ENCODE data around the gene PLCB3. TPM values are rescaled to one million over a fixed set of nuclear protein-coding genes. Genes with fewer than 3 reads are reported as not detected.

Gene PLCB3
- polyA plus RNA-seq, 1 donor from 2014 or later, result 2.1 TPM

- Histone ChIP-seq H3K4me2 (ENCODE audit: low read length) (peak overlapping the region; percentile 79), H3K4me3 (ENCODE audit: low read length) (peak overlapping the region; percentile 99), H3K27me3 (ENCODE audit: insufficient read depth, low read depth, low read length) (no peaks in the 10 kb centered on the region), H3K36me3 (ENCODE audit: insufficient read depth, low read length) (no peaks in the 10 kb centered on the region), H2AFZ (ENCODE audit: low read depth, low read length) (no peak overlapping the region), H3F3A (ENCODE audit: insufficient read depth, low read length, poor library complexity, severe bottlenecking) (no peaks in the 10 kb centered on the region), H3K9me3 (ENCODE audit: low read length) (no peaks in the 10 kb centered on the region), H3K79me2 (replicated peaks; ENCODE audit: insufficient read depth, low read length) (peaks cover 13% of the 10 kb centered on the region), H4K20me1 (ENCODE audit: insufficient read depth) (no peaks in the 10 kb centered on the region), H3K9ac (ENCODE audit: low read length) (peak overlapping the region; percentile 99), H3K27ac (ENCODE audit: low read length) (peak overlapping the region; percentile 98), H3K9me2 (ENCODE audit: insufficient read depth, low read length) (no peaks in the 10 kb centered on the region)
- TF ChIP-seq REST (IDR thresholded peaks at IDR 0.05; ENCODE audit: borderline replicate concordance), result no peak
- TF ChIP-seq RAD21 (conservative IDR thresholded peaks at IDR 0.05), result no peak
- no peak for TF ChIP-seq EP300 (conservative IDR thresholded peaks at IDR 0.05; ENCODE audit: poor library complexity, severe bottlenecking)
- no peak for TF ChIP-seq TAF1 (IDR thresholded peaks at IDR 0.05; ENCODE audit: low read depth)
- TF ChIP-seq SMC3 (conservative IDR thresholded peaks at IDR 0.05; ENCODE audit: poor library complexity), result no peak
- no peak for TF ChIP-seq EZH2 (IDR thresholded peaks at IDR 0.05; ENCODE audit: borderline replicate concordance, insufficient read depth, low read length, poor library complexity, severe bottlenecking)
- TF ChIP-seq CTCF (IDR thresholded peaks at IDR 0.05; ENCODE audit: poor library complexity, severe bottlenecking), result no peak
- no peak for TF ChIP-seq POLR2AphosphoS5 (IDR thresholded peaks at IDR 0.05)
These were observed 65.5 kb downstream of the PLCB3 start for GRCh38 chr11:64316672-64317324.

- Histone ChIP-seq H4K20me1 (ENCODE audit: insufficient read depth) (no peaks in the 10 kb centered on the region), H3K27ac (ENCODE audit: low read length) (peak within 1 kb of the TSS; percentile 98), H3K27me3 (ENCODE audit: insufficient read depth, low read depth, low read length) (no peaks in the 10 kb centered on the region), H2AFZ (ENCODE audit: low read depth, low read length) (peak within 1 kb of the TSS; percentile 65), H3F3A (ENCODE audit: insufficient read depth, low read length, poor library complexity, severe bottlenecking) (no peaks in the 10 kb centered on the region), H3K9ac (ENCODE audit: low read length) (peak within 1 kb of the TSS; percentile 99), H3K79me2 (replicated peaks; ENCODE audit: insufficient read depth, low read length) (peaks cover 13% of the 10 kb centered on the region), H3K4me2 (ENCODE audit: low read length) (peak within 1 kb of the TSS; percentile 79), H3K9me2 (ENCODE audit: insufficient read depth, low read length) (no peaks in the 10 kb centered on the region), H3K4me3 (ENCODE audit: low read length) (peak within 1 kb of the TSS; percentile 99), H3K9me3 (ENCODE audit: low read length) (no peaks in the 10 kb centered on the region), H3K36me3 (ENCODE audit: insufficient read depth, low read length) (no peaks in the 10 kb centered on the region)
- no peak for TF ChIP-seq RAD21 (conservative IDR thresholded peaks at IDR 0.05)
- peak; percentile 82 for TF ChIP-seq POLR2AphosphoS5 (IDR thresholded peaks at IDR 0.05)
- TF ChIP-seq REST (IDR thresholded peaks at IDR 0.05; ENCODE audit: borderline replicate concordance), result no peak
- TF ChIP-seq CTCF (IDR thresholded peaks at IDR 0.05; ENCODE audit: poor library complexity, severe bottlenecking), result no peak
- no peak for TF ChIP-seq EZH2 (IDR thresholded peaks at IDR 0.05; ENCODE audit: borderline replicate concordance, insufficient read depth, low read length, poor library complexity, severe bottlenecking)
- no peak for TF ChIP-seq TAF1 (IDR thresholded peaks at IDR 0.05; ENCODE audit: low read depth)
- peak; percentile 61 for TF ChIP-seq EP300 (conservative IDR thresholded peaks at IDR 0.05; ENCODE audit: poor library complexity, severe bottlenecking)
- no peak for TF ChIP-seq SMC3 (conservative IDR thresholded peaks at IDR 0.05; ENCODE audit: poor library complexity)
- TF ChIP-seq MXI1 (conservative IDR thresholded peaks at IDR 0.05; ENCODE audit: poor library complexity, severe bottlenecking), result peak; percentile 87
These were observed 66.1 kb downstream of the PLCB3 start, which contains the start of gene TRMT112 for GRCh38 chr11:64317325-64317960. TRMT112 (minus strand) TSS chr11:64317559; CDS start chr11:64317526, 33 bp downstream.
